ENCODE results near the gene PCDHB8.

DNA sequence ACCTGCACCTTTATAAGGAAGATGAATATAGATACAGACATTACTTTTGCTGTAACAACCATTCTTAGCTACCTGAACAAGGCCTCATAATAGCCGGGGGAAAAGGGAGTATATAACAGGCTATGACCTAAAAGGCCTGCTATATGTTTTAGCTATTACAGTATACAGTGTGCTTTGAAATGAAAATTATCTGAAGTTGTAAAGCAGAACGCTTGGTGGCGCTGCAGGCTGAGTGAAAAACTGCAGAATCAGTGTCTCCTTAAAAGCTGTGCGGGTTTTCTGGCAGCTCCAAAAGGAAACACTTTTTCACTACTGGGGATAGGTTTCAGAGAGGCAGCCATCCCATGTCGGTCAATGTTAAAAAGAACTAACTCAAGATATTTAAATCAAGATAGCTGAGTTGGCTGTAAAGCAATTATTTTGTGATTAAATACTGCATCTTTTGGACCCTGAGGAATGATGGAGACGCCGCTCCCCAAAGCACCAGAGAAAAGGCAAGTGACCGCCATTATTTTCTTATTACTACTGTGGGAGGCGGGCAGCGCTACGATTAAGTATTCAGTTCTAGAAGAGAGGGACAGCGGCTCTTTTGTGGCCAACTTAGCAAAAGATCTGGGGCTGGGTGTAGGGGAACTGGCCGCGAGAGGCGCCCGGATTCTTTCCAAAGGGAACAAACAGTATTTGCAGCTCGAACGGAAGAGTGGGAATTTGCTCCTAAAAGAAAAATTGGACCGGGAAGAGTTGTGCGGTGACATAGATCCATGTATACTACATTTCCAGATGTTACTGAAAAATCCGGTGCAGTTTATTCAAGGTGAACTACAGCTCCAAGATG, 21.8 kb upstream of the PCDHB8 start:
- TF ChIP-seq, protein P1, sequence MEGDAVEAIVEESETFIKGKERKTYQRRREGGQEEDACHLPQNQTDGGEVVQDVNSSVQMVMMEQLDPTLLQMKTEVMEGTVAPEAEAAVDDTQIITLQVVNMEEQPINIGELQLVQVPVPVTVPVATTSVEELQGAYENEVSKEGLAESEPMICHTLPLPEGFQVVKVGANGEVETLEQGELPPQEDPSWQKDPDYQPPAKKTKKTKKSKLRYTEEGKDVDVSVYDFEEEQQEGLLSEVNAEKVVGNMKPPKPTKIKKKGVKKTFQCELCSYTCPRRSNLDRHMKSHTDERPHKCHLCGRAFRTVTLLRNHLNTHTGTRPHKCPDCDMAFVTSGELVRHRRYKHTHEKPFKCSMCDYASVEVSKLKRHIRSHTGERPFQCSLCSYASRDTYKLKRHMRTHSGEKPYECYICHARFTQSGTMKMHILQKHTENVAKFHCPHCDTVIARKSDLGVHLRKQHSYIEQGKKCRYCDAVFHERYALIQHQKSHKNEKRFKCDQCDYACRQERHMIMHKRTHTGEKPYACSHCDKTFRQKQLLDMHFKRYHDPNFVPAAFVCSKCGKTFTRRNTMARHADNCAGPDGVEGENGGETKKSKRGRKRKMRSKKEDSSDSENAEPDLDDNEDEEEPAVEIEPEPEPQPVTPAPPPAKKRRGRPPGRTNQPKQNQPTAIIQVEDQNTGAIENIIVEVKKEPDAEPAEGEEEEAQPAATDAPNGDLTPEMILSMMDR (IDR thresholded peaks at IDR 0.05) = no peak
- no peak for TF ChIP-seq POLR2A (IDR thresholded peaks at IDR 0.05)
